IPS-15b (cell line): ENCODE measurements around the gene CXCL8.
"Not testable (repeated sequence)": the region's sequence is repeated elsewhere in the genome, so short reads cannot be mapped to it uniquely, and the experiment has no call there.

Source experiments
- H3K27me3 ChIP-seq: one replicate; pipeline ENCODE4 v1.6.1; 2013; ENCODE audit warnings: low read length; ENCODE audit not compliant: control insufficient read depth, insufficient read depth
- H3K36me3 ChIP-seq: one replicate; pipeline ENCODE4 v1.6.1; 2013; ENCODE audit warnings: low read length; ENCODE audit not compliant: control insufficient read depth, insufficient read depth
- H3K4me1 ChIP-seq: one replicate; pipeline ENCODE4 v1.6.1; 2013; ENCODE audit warnings: mild to moderate bottlenecking, low read length; ENCODE audit not compliant: control insufficient read depth, insufficient read depth
- H3K4me3 ChIP-seq: one replicate; pipeline ENCODE4 v1.5.1; 2013; ENCODE audit warnings: low read depth, low read length
- H3K9ac ChIP-seq: one replicate; pipeline ENCODE4 v1.6.1; 2013; ENCODE audit warnings: low read depth, mild to moderate bottlenecking, low read length
- H3K9me3 ChIP-seq: one replicate; pipeline ENCODE4 v1.6.1; 2013; ENCODE audit warnings: mild to moderate bottlenecking, low read length; ENCODE audit not compliant: control insufficient read depth, insufficient read depth

The CXCL8 gene

DNA sequence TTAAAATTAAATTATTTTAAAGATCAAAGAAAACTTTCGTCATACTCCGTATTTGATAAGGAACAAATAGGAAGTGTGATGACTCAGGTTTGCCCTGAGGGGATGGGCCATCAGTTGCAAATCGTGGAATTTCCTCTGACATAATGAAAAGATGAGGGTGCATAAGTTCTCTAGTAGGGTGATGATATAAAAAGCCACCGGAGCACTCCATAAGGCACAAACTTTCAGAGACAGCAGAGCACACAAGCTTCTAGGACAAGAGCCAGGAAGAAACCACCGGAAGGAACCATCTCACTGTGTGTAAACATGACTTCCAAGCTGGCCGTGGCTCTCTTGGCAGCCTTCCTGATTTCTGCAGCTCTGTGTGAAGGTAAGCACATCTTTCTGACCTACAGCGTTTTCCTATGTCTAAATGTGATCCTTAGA, at the start of gene CXCL8:
Gene CXCL8, plus strand, starts transcription at position 217 of the 426 bp plus-strand sequence. Its CDS starts 90 bp downstream, at position 307.
- no peaks in the 10 kb centered on the region for H3K9me3 ChIP-seq
- no peak within 1 kb of the TSS for H3K4me3 ChIP-seq
- H3K36me3 ChIP-seq: no peaks in the 10 kb centered on the region
- no peak within 1 kb of the TSS for H3K9ac ChIP-seq
- H3K27me3 ChIP-seq: no peaks in the 10 kb centered on the region
- no peaks in the 10 kb centered on the region for H3K4me1 ChIP-seq

DNA sequence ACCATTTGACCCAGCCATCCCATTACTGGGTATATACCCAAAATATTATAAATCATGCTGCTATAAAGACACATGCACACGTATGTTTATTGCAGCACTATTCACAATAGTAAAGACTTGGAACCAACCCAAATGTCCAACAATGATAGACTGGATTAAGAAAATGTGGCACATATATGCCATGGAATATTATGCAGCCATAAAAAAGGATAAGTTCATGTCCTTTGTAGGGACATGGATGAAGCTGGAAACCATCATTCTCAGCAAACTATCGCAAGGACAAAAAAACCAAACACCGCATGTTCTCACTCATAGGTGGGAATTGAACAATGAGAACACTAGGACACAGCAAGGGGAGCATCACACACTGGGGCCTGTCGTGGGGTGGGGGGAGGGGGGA, 49.2 kb upstream of the CXCL8 start:
- not testable (repeated sequence) for H3K27me3 ChIP-seq, H3K36me3 ChIP-seq, H3K9me3 ChIP-seq, H3K4me1 ChIP-seq, H3K4me3 ChIP-seq, H3K9ac ChIP-seq

DNA sequence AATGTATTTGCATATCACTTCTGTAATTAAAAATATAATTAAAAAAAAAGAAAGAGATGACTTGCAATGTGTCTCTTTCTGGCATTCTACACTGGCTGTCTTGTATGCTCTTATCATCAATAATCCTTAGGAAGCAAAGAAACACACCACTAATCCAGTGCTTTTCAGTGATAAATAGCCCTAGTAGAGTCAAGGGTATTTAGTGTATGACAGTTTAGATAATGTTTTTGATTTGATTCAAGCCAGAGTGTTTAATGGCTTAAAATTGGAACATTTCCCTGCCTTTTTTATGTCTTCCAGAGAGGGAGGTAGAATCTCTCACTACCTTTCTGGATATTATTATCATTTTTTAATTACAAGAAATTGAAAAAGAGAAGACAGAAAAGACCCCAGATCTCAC, 48.6 kb upstream of the CXCL8 start:
- Histone ChIP-seq H3K4me3 (no peak overlapping the region), H3K9ac (no peak overlapping the region), H3K9me3 (no peaks in the 10 kb centered on the region), H3K27me3 (no peaks in the 10 kb centered on the region), H3K36me3 (no peaks in the 10 kb centered on the region), H3K4me1 (no peaks in the 10 kb centered on the region)

DNA sequence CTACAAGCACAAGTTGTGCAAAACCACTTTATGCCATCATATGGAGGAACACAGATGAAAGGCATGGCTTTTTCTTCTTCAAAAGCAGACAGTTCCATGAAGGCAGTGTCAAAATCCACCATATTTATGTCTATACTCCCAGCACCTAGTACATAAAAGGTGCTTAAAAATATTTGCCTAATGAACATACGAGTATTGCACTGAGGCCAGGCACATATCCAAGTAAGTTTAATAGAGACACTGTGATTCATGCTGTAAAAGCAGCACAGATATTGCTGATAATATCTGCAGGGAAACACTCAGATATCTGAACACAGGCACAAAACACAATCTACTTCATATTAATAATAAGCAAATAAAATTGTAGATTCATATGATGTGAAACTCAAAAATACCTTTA, 48.1 kb upstream of the CXCL8 start:
- no peak overlapping the region for H3K4me3 ChIP-seq
- no peak overlapping the region for H3K9ac ChIP-seq
- no peaks in the 10 kb centered on the region for H3K4me1 ChIP-seq
- H3K9me3 ChIP-seq: no peaks in the 10 kb centered on the region
- H3K36me3 ChIP-seq: no peaks in the 10 kb centered on the region
- no peaks in the 10 kb centered on the region for H3K27me3 ChIP-seq

DNA sequence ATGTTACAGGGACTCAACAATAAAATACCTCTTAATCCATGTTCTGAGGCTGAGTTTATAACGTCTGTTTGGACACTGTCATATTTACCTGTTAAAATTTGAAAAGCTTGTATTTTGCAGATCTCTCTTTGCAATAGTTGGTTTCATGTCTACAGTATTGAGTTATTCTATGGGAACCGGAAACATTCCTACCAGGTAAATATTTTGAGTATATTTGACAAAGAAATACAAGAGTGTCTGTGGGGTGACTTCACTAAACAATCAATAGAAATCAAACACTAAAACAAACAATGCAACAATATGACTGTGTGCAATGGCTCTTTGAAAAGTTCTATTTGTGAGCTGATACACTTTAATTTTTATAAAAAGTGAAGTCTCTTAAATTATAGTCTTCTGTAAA, 47.7 kb upstream of the CXCL8 start:
- Histone ChIP-seq H3K4me1 (no peaks in the 10 kb centered on the region), H3K9me3 (no peaks in the 10 kb centered on the region), H3K36me3 (no peaks in the 10 kb centered on the region), H3K9ac (no peak overlapping the region), H3K4me3 (no peak overlapping the region), H3K27me3 (no peaks in the 10 kb centered on the region)

DNA sequence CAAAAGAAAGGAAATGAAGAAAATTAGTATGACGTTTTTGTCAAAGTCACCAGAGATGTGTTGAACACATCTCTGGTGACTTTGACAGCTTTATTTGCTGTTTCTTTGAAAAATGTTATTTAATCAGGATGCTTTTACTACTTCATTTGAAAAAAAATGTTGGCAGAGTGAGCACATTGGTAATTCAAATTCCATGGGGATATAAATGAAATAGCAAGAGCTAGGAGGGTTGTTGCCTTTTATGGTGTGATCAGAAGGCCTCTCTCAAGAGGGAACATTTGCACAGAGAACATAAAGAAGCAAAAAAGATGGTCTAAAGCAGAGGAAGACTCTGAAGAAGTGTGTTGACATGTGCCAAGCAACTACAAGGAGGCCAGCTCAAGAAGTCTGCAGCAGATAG, 46.6 kb upstream of the CXCL8 start:
- Histone ChIP-seq H3K27me3 (no peaks in the 10 kb centered on the region), H3K4me3 (no peak overlapping the region), H3K4me1 (no peaks in the 10 kb centered on the region), H3K36me3 (no peaks in the 10 kb centered on the region), H3K9ac (no peak overlapping the region), H3K9me3 (no peaks in the 10 kb centered on the region)

DNA sequence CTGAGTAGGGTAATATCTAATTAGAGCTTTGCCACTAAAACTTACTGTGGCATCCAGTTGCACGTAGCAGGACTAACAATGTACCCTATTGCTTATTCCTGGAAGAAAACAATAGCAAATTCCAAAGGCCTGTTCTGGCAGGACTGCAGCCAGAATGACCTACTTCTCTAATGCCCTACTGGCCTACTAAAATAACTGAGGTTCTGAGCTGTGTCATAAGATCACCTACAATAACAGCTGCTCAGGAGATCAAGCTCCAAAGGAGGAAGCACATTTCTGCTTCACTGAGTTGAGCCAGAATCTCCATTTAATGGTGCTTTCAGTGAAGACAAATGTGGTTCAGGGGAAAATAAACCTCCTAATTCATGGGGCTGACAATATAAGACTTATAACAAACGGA, 42.2 kb upstream of the CXCL8 start:
- H3K36me3 ChIP-seq: no peaks in the 10 kb centered on the region
- no peak overlapping the region for H3K4me3 ChIP-seq
- no peaks in the 10 kb centered on the region for H3K4me1 ChIP-seq
- no peaks in the 10 kb centered on the region for H3K27me3 ChIP-seq
- no peak overlapping the region for H3K9ac ChIP-seq
- no peaks in the 10 kb centered on the region for H3K9me3 ChIP-seq

DNA sequence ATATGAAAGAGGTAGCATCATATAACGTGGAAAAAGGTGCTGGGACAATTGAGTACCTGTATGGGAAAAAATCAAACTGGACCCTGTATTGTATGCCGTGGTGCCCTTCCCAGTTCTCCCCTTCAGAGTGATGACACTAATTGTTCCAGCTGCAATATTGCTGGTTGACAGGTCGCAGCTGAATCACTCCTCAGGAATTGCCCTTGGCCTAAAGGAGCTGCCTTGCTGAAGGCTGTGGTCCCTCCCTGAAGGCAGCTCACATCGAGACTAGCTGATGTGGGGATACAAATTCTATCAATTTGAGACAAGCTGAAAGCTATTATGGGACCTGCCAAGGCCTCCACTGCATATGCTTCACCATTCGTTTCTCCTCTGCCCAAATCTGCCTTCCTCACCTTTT, 39.3 kb upstream of the CXCL8 start:
- Histone ChIP-seq H3K4me1 (peaks cover 7% of the 10 kb centered on the region), H3K9ac (no peak overlapping the region), H3K27me3 (no peaks in the 10 kb centered on the region), H3K4me3 (no peak overlapping the region), H3K9me3 (no peaks in the 10 kb centered on the region), H3K36me3 (no peaks in the 10 kb centered on the region)

DNA sequence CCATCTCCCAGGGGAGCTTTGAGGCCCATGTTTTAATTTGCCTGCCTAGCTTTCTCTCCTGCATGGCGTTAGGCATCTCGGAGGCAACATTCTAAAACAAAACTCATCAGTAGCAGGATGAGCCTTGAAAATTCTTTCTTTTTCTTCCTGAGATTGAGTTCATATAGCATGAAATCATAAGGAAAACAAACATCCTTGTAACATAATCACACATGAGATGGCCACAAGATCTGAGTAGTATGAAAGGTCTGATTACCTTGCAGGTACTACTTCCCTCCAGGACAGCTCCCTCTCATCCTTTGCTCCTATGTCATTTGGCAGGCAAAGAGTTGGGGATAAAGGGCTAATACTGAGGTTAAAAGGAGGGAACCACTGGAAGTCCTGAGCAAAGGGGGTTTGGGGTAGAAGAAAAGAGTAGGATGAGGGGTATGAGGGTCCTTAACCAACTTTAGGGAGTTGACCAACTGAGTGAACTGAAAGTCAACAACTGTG, 37.5 kb upstream of the CXCL8 start:
- no peaks in the 10 kb centered on the region for H3K36me3 ChIP-seq
- no peak overlapping the region for H3K9ac ChIP-seq
- H3K27me3 ChIP-seq: no peaks in the 10 kb centered on the region
- H3K9me3 ChIP-seq: no peaks in the 10 kb centered on the region
- no peak overlapping the region for H3K4me3 ChIP-seq
- peaks cover 7% of the 10 kb centered on the region for H3K4me1 ChIP-seq

DNA sequence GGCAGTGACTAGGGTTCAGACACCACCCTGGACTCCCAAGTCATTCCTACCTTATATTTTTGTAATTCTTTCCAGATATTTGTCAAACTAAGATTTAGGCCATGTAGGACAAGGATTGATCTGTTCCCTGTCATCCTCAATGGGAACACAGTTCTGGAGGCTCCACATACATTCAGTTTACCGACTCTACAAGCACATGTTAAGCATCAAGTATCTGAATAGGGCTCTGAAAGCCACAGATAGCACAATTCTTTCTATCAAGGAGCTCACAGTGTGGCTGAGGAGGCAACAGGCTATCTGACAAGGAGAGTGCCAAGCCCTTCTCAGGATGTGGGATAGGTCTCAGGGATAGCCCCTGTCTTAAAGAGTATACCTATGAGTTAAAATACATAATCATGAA, 37.0 kb upstream of the CXCL8 start:
- Histone ChIP-seq H3K9ac (no peak overlapping the region), H3K27me3 (no peaks in the 10 kb centered on the region), H3K4me1 (peaks cover 7% of the 10 kb centered on the region)

DNA sequence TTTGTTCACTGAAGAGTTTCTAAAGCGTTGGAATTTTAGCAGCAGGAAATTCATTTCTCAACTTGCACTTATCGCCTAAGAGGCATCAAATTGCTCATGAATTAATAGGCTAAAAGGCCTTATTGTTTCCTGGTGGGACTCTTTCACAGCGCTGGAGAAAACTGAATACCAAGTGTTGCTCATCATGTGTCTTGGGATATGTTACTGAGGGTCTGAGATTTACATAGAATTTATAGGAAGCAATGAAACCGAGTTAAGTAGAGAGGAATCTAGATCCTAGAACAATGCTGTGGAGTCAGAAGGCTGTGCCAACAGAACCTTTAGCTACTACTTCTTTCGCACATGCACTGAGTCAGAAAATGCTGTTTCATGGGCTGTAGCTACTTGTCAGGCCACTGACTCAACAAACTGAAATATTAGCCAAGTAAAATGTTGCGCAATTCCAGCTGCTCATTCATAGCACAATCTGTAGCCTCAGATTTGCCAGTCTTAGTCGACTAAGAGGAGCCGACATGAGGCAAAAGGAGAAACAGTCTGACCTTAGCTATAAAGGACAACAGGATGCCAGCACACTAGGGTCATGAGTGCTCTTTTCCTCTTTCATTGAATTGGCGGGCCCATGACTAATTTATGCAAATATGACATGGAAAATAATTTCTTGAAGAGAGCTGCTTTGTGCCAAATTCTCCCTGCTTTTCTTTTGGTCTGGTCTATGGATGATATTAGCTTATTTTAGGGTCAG, 35.9 kb upstream of the CXCL8 start:
- no peak overlapping the region for H3K9ac ChIP-seq
- no peaks in the 10 kb centered on the region for H3K27me3 ChIP-seq
- H3K4me3 ChIP-seq: no peak overlapping the region
- H3K9me3 ChIP-seq: no peaks in the 10 kb centered on the region
- peaks cover 7% of the 10 kb centered on the region for H3K4me1 ChIP-seq
- H3K36me3 ChIP-seq: no peaks in the 10 kb centered on the region

More for the DNA sequence above, 37.0 kb upstream of the CXCL8 start:
- H3K36me3 ChIP-seq: no peaks in the 10 kb centered on the region
- H3K9me3 ChIP-seq: no peaks in the 10 kb centered on the region
- H3K4me3 ChIP-seq: no peak overlapping the region

DNA sequence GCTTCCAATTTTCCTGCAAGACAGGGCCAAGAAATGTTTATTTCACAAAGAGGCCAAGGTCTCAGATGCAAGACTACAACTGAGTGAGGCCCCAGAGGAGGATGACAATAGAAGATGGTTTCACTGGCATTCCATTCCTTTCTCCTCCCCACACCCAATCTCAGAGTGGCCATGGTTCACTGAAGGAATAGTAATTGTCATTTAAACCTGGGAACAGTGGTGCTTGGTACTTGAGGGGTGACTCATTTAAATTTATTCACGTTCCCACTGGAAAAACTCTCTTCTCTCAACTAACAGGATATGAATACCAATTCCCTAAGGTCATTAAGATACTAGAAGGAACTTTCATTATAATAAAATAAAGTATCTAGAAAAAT, 35.3 kb upstream of the CXCL8 start:
- H3K4me3 ChIP-seq: no peak overlapping the region
- H3K9ac ChIP-seq: no peak overlapping the region
- no peaks in the 10 kb centered on the region for H3K27me3 ChIP-seq
- H3K36me3 ChIP-seq: no peaks in the 10 kb centered on the region
- H3K4me1 ChIP-seq: peaks cover 7% of the 10 kb centered on the region
- H3K9me3 ChIP-seq: no peaks in the 10 kb centered on the region
